OCI-LY7 (cell line): ENCODE measurements around the gene CDC42BPA.

Source experiments
- CTCF ChIP-seq: fragments of 200-600 bp; sonication (generic); conservative IDR thresholded peaks from 2 replicates; pipeline ENCODE4 v1.5.1; 2014; ENCODE audit warnings: mild to moderate bottlenecking, antibody characterized with exemption, low read length, moderate library complexity, mixed read lengths
- EZH2phosphoT487 ChIP-seq: fragments of 200-600 bp; sonication (generic); IDR thresholded peaks from 2 replicates; pipeline ENCODE4 v1.6.1; 2018; ENCODE audit warnings: low read depth, borderline replicate concordance, mild to moderate bottlenecking, mixed run types, antibody characterized with exemption, low read length, moderate library complexity, mixed read lengths

GRCh38 chr1:226985839-226986463, 332.3 kb downstream of the CDC42BPA start:
- TF ChIP-seq CTCF (no peak), EZH2phosphoT487 (no peak)
